H1 (cell line): Measurements from ENCODE around the gene LPP. TPM values are rescaled to one million over a fixed set of nuclear protein-coding genes. Genes with fewer than 3 reads are reported as not detected.

Experiments used
- CTCF ChIA-PET: fragments of 300-600 bp; sonication (Branson Sonifier 250); formaldehyde crosslinking; loops from one replicate; lab custom pipeline; 2021; ENCODE audit not compliant: partially characterized antibody; lab: Charles Lee
- POLR2A ChIA-PET: fragments of 300-600 bp; sonication (Branson Sonifier 250); formaldehyde crosslinking; loops from one replicate; lab custom pipeline; 2021; ENCODE audit warnings: inconsistent platforms; ENCODE audit not compliant: partially characterized antibody; lab: Charles Lee
- DNase-seq, 2 experiments: peaks; one replicate each; pipeline versions ENCODE4 v3.0.0 to v3.0.0-alpha.2; 2010 to 2022; ENCODE audit warnings: low spot score in 2 of 2, low read depth in 1 of 2, mixed read lengths in 1 of 2
- FAIRE-seq: peaks from 2 replicates; lab custom pipeline; 2011; peaks lifted over from hg19 to GRCh38; lab: Jason Lieb, UNC
- H2AFZ ChIP-seq: 2 replicates; pipeline ENCODE4 v1.8.1; 2012; ENCODE audit warnings: low read length, inconsistent platforms
- H2AK5ac ChIP-seq: 2 replicates; pipeline ENCODE4 v1.6.1; 2013; ENCODE audit warnings: low read depth, low read length
- H2BK120ac ChIP-seq: replicated peaks from 2 replicates; pipeline ENCODE3; 2013; ENCODE audit warnings: low read depth, low read length, inconsistent platforms
- H2BK12ac ChIP-seq: 2 replicates; pipeline ENCODE4 v1.6.1; 2013; ENCODE audit warnings: low read depth, low read length
- H2BK15ac ChIP-seq: 2 replicates; pipeline ENCODE4 v1.6.1; 2013; ENCODE audit warnings: low read length
- H2BK20ac ChIP-seq: 2 replicates; pipeline ENCODE4 v1.6.1; 2013; ENCODE audit warnings: low read length
- H2BK5ac ChIP-seq: 2 replicates; pipeline ENCODE4 v1.6.1; 2013; ENCODE audit warnings: low read depth, low read length
- H3K14ac ChIP-seq: 2 replicates; pipeline ENCODE4 v1.6.1; 2013; ENCODE audit warnings: inconsistent platforms; ENCODE audit not compliant: insufficient read length
- H3K18ac ChIP-seq: 2 replicates; pipeline ENCODE4 v1.6.1; 2013; ENCODE audit warnings: low read length; ENCODE audit errors: extremely low read depth
- H3K23ac ChIP-seq: 2 replicates; pipeline ENCODE4 v1.6.1; 2013; ENCODE audit warnings: inconsistent platforms; ENCODE audit not compliant: insufficient read length
- H3K23me2 ChIP-seq: 2 replicates; pipeline ENCODE4 v1.6.1; 2013; ENCODE audit warnings: low read depth, low read length
- H3K27ac ChIP-seq: 2 replicates; pipeline ENCODE4 v1.6.1; 2011; ENCODE audit warnings: low read depth, low read length, inconsistent platforms
- H3K27me3 ChIP-seq, 4 experiments: replicated peaks in 1 of 4; 1 replicate in 1 of 4; 2 replicates in 3 of 4; pipeline versions ENCODE4 v1.6.1 to v1.8.1; 2011 to 2013; ENCODE audit warnings: low read length in 3 of 4, mild to moderate bottlenecking in 3 of 4, inconsistent platforms in 2 of 4, mixed read lengths in 2 of 4, moderate library complexity in 1 of 4; ENCODE audit not compliant: control insufficient read depth in 3 of 4, insufficient read depth in 3 of 4; ENCODE audit errors: extremely low read depth in 1 of 4
- H3K36me3 ChIP-seq, 4 experiments: 2 replicates each; pipeline versions ENCODE4 v1.6.1 to v1.8.1; 2011 to 2013; ENCODE audit warnings: mild to moderate bottlenecking in 4 of 4, low read length in 3 of 4, moderate library complexity in 2 of 4, control low read depth in 1 of 4, inconsistent platforms in 1 of 4; ENCODE audit not compliant: insufficient read depth in 4 of 4, control insufficient read depth in 2 of 4
- H3K4ac ChIP-seq: replicated peaks from 2 replicates; pipeline ENCODE3; 2013; ENCODE audit warnings: low read length, low read depth, mixed read lengths, inconsistent platforms; ENCODE audit not compliant: insufficient read length
- H3K4me1 ChIP-seq, 4 experiments: replicated peaks in 1 of 4; 1 replicate in 1 of 4; 2 replicates in 3 of 4; pipeline versions ENCODE4 v1.6.1 to v1.8.1; 2011 to 2013; ENCODE audit warnings: low read length in 3 of 4, inconsistent platforms in 2 of 4, mixed read lengths in 1 of 4; ENCODE audit not compliant: insufficient read depth in 4 of 4, control insufficient read depth in 3 of 4
- H3K4me2 ChIP-seq, 2 experiments: 2 replicates each; pipeline versions ENCODE4 v1.6.1 to v1.8.1; 2011 to 2013; ENCODE audit warnings: low read depth in 2 of 2, low read length in 2 of 2, control low read depth in 1 of 2, inconsistent platforms in 1 of 2, mild to moderate bottlenecking in 1 of 2; ENCODE audit not compliant: insufficient read depth in 1 of 2
- H3K4me3 ChIP-seq, 4 experiments: fragments of 200-600, 300-600 bp in 1 of 4; sonication (generic), shearing (Covaris generic), sonication (Bioruptor Twin) in 1 of 4; 2 replicates each; pipeline versions ENCODE4 v1.5.1 to v1.8.1; 2011 to 2016; ENCODE audit warnings: low read length in 4 of 4, low read depth in 3 of 4, control low read depth in 2 of 4, inconsistent platforms in 2 of 4, mild to moderate bottlenecking in 2 of 4, mixed read lengths in 1 of 4, moderate library complexity in 1 of 4; ENCODE audit not compliant: insufficient read depth in 2 of 4; ENCODE audit errors: extremely low read depth in 1 of 4
- H3K56ac ChIP-seq: replicated peaks from 2 replicates; pipeline ENCODE3; 2013; ENCODE audit warnings: low read depth, mild to moderate bottlenecking, mixed read lengths, low read length, inconsistent platforms; ENCODE audit not compliant: insufficient read length
- H3K79me1 ChIP-seq: 2 replicates; pipeline ENCODE4 v1.6.1; 2013; ENCODE audit warnings: low read depth, low read length, control low read depth
- H3K79me2 ChIP-seq, 2 experiments: 2 replicates each; pipeline versions ENCODE4 v1.6.1 to v1.8.1; 2012 to 2013; ENCODE audit warnings: low read length in 2 of 2, mild to moderate bottlenecking in 2 of 2, inconsistent platforms in 1 of 2; ENCODE audit not compliant: insufficient read depth in 2 of 2, control insufficient read depth in 1 of 2
- H3K9ac ChIP-seq, 4 experiments: replicated peaks in 1 of 4; 1 replicate in 1 of 4; 2 replicates in 3 of 4; pipeline versions ENCODE4 v1.6.1 to v1.8.1; 2011 to 2013; ENCODE audit warnings: low read depth in 3 of 4, low read length in 3 of 4, control low read depth in 2 of 4, mild to moderate bottlenecking in 2 of 4, moderate library complexity in 2 of 4, inconsistent platforms in 1 of 4; ENCODE audit errors: extremely low read depth in 1 of 4
- H3K9me3 ChIP-seq, 2 experiments: 2 replicates each; pipeline versions ENCODE4 v1.6.1 to v1.8.1; 2012 to 2013; ENCODE audit warnings: mild to moderate bottlenecking in 2 of 2, moderate library complexity in 2 of 2, control low read depth in 1 of 2, inconsistent platforms in 1 of 2, low read depth in 1 of 2, low read length in 1 of 2, mixed read lengths in 1 of 2; ENCODE audit not compliant: insufficient read depth in 2 of 2
- H4K20me1 ChIP-seq, 2 experiments: replicated peaks in 1 of 2; 2 replicates each; pipeline versions ENCODE3 to v1.8.1; 2011 to 2013; ENCODE audit warnings: inconsistent platforms in 2 of 2, low read length in 2 of 2, mild to moderate bottlenecking in 1 of 2; ENCODE audit not compliant: insufficient read depth in 2 of 2, control insufficient read depth in 1 of 2
- H4K5ac ChIP-seq: 2 replicates; pipeline ENCODE4 v1.6.1; 2013; ENCODE audit warnings: low read length, low read depth, mixed read lengths, inconsistent platforms; ENCODE audit not compliant: insufficient read length
- H4K8ac ChIP-seq: 2 replicates; pipeline ENCODE4 v1.8.0; 2013; ENCODE audit warnings: mild to moderate bottlenecking, moderate library complexity, low read length, inconsistent platforms; ENCODE audit not compliant: insufficient read depth; ENCODE audit errors: extremely low read depth
- H4K91ac ChIP-seq: replicated peaks from 2 replicates; pipeline ENCODE3; 2013; ENCODE audit warnings: low read length, mixed read lengths, inconsistent platforms; ENCODE audit not compliant: insufficient read length
- BCL11A ChIP-seq, 2 experiments: IDR thresholded peaks; one replicate each; pipeline ENCODE4 v1.6.1; 2011; ENCODE audit warnings: low read depth in 2 of 2, low read length in 2 of 2, mild to moderate bottlenecking in 2 of 2
- BRCA1 ChIP-seq: IDR thresholded peaks from 2 replicates; pipeline ENCODE4 v1.6.1; 2012; ENCODE audit warnings: low read depth, low read length, improper control_type of control experiment
- CHD1 ChIP-seq: IDR thresholded peaks from 2 replicates; pipeline ENCODE4 v1.6.1; 2012; ENCODE audit warnings: low read depth, low read length, improper control_type of control experiment
- CREB1 ChIP-seq: IDR thresholded peaks from 2 replicates; pipeline ENCODE4 v1.6.1; 2012; ENCODE audit warnings: inconsistent platforms
- E2F6 ChIP-seq: IDR thresholded peaks from 2 replicates; pipeline ENCODE4 v1.6.1; 2012; ENCODE audit warnings: inconsistent platforms
- EGR1 ChIP-seq: IDR thresholded peaks from 2 replicates; pipeline ENCODE4 v1.6.1; 2011; ENCODE audit warnings: low read depth, low read length, borderline replicate concordance
- KDM5A ChIP-seq: fragments of 200-600 bp; IDR thresholded peaks from 2 replicates; pipeline ENCODE4 v1.7.1; 2012; ENCODE audit warnings: mild to moderate bottlenecking, low read length, inconsistent platforms, mixed read lengths
- POU5F1 ChIP-seq: IDR thresholded peaks from 2 replicates; pipeline ENCODE4 v1.6.1; 2011; ENCODE audit warnings: low read depth, mild to moderate bottlenecking, low read length, moderate library complexity
- RAD21 ChIP-seq, 2 experiments: IDR thresholded peaks in 1 of 2; conservative IDR thresholded peaks in 1 of 2; 2 replicates each; pipeline ENCODE4 v1.6.1; 2011; ENCODE audit warnings: low read depth in 2 of 2, low read length in 2 of 2, improper control_type of control experiment in 1 of 2, inconsistent platforms in 1 of 2, mild to moderate bottlenecking in 1 of 2, moderate library complexity in 1 of 2
- RBBP5 ChIP-seq: IDR thresholded peaks from 2 replicates; pipeline ENCODE4 v1.7.1; 2012; ENCODE audit warnings: low read depth, mild to moderate bottlenecking, inconsistent platforms, low read length, moderate library complexity, borderline replicate concordance
- TBP ChIP-seq: IDR thresholded peaks from 2 replicates; pipeline ENCODE4 v1.6.1; 2011; ENCODE audit warnings: low read depth, low read length, improper control_type of control experiment
- TEAD4 ChIP-seq: IDR thresholded peaks from 2 replicates; pipeline ENCODE4 v1.6.1; 2012; ENCODE audit warnings: low read depth, low read length, inconsistent platforms, mixed read lengths
- polyA plus RNA-seq, 7 experiments: library from polyadenylated mRNA; depleted of rRNA in 3 of 7; stranded (reverse) in 5 of 7; unstranded in 2 of 7; fragments of >200 nt in 5 of 7; fragments of 200-250 nt in 2 of 7; gene quantifications; 1 replicate in 5 of 7; 2 replicates in 1 of 7; 4 replicates in 1 of 7; pipeline versions ENCODE4 v1.2.1 to v1.2.3, GENCODE V29; 2011 to 2013; ENCODE audit warnings: missing spikeins in 2 of 7, mixed read lengths in 2 of 7
- total RNA-seq: library from RNA; stranded (reverse); fragmentation: NEBNext Ultra II Directional; extraction: Animal tissue kit (Norgen Biotek cat#: 25700); gene quantifications from 2 replicates; pipeline ENCODE4 v1.2.1, GENCODE V29; 2021

Gene LPP
- total and polyA plus RNA-seq, 2 of the 8 experiments (the other 6 are each of a cell fraction or from before 2014, with no cell fraction given): 10.0 to 53.3 TPM

- H3K4me3 ChIP-seq: no peak overlapping the region
- H3K4me2 ChIP-seq: no peak overlapping the region
- H3K18ac ChIP-seq: no peak overlapping the region
- DNase-seq: no peak
- H3K23me2 ChIP-seq: no peaks in the 10 kb centered on the region
- H2BK20ac ChIP-seq: no peak overlapping the region
- TF ChIP-seq EGR1: no peak
- TF ChIP-seq CREB1: no peak
- no peak for TF ChIP-seq TEAD4
- no peak for TF ChIP-seq BCL11A (IDR thresholded peaks at IDR 0.05; ENCODE audit: low read depth in 2 of 2, low read length in 2 of 2)
- TF ChIP-seq KDM5A: no peak
- no peak for TF ChIP-seq RBBP5
- TF ChIP-seq RAD21 (IDR thresholded peaks at IDR 0.05 in 1 of 2, conservative IDR thresholded peaks at IDR 0.05 in 1 of 2; ENCODE audit: low read depth in 2 of 2, low read length in 2 of 2): no peak
- no peak for TF ChIP-seq E2F6
- no peak for TF ChIP-seq BRCA1
- TF ChIP-seq POU5F1: no peak
- no peak for TF ChIP-seq CHD1
- TF ChIP-seq TBP: no peak
- no peak overlapping the region for H4K91ac ChIP-seq
- no peak for FAIRE-seq
- H2AFZ ChIP-seq: no peak overlapping the region
- no peak overlapping the region for H3K14ac ChIP-seq
- H3K56ac ChIP-seq: no peak overlapping the region
- H3K27me3 ChIP-seq: no peaks in the 10 kb centered on the region
- no peak overlapping the region for H4K5ac ChIP-seq
- H3K36me3 ChIP-seq: no peaks in the 10 kb centered on the region
- no peak overlapping the region for H3K4ac ChIP-seq
- no peak overlapping the region for H2BK5ac ChIP-seq
- H2BK15ac ChIP-seq: no peak overlapping the region
- CTCF ChIA-PET: no interaction called here
- H3K9me3 ChIP-seq: no peaks in the 10 kb centered on the region
- no peaks in the 10 kb centered on the region for H3K79me2 ChIP-seq
- no peak overlapping the region for H3K23ac ChIP-seq
- 0 out of 7 replicates have a peak, but pooled peaks cover 0 to 2% (median 0%) of the 10 kb centered on the region in 4 experiments for H3K4me1 ChIP-seq
- H3K9ac ChIP-seq: no peak overlapping the region
- no peak overlapping the region for H2AK5ac ChIP-seq
- no peak overlapping the region for H4K8ac ChIP-seq
- H3K79me1 ChIP-seq: no peaks in the 10 kb centered on the region
- H4K20me1 ChIP-seq: no peaks in the 10 kb centered on the region
- H2BK120ac ChIP-seq: no peak overlapping the region
- H3K27ac ChIP-seq: no peak overlapping the region
- H2BK12ac ChIP-seq: no peak overlapping the region
- POLR2A ChIA-PET: no interaction called here
Observed at GRCh38 chr3:188539631-188540194, 385.8 kb downstream of the LPP start.
